ENCODE results near the gene GAPVD1.

DNA sequence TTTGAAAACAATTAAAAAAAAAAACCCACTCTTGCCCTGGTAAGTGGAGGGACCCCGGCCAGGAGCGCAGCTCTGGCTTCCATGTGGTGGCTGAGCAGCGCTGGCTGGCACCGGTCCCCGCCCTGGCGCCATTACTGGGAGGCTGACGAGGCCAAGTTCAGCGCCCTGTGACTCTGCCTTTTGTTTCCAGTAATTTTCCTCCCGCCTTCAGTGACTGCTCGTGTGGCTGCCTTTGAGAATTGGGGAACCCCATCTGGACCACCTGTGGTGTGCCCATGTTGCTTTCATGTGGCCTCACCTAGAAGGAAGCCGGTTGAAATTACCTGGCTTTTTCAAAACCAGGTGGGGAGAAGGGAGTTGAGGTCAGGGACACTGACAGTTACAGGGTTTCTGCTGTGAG is 136.1 kb downstream of the GAPVD1 start:
- TF ChIP-seq, protein P1, sequence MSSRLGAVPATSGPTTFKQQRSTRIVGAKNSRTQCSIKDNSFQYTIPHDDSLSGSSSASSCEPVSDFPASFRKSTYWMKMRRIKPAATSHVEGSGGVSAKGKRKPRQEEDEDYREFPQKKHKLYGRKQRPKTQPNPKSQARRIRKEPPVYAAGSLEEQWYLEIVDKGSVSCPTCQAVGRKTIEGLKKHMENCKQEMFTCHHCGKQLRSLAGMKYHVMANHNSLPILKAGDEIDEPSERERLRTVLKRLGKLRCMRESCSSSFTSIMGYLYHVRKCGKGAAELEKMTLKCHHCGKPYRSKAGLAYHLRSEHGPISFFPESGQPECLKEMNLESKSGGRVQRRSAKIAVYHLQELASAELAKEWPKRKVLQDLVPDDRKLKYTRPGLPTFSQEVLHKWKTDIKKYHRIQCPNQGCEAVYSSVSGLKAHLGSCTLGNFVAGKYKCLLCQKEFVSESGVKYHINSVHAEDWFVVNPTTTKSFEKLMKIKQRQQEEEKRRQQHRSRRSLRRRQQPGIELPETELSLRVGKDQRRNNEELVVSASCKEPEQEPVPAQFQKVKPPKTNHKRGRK (CRISPR knock-in tag; IDR thresholded peaks at IDR 0.05; ENCODE audit: borderline replicate concordance): no peak
- TF ChIP-seq, protein P2, sequence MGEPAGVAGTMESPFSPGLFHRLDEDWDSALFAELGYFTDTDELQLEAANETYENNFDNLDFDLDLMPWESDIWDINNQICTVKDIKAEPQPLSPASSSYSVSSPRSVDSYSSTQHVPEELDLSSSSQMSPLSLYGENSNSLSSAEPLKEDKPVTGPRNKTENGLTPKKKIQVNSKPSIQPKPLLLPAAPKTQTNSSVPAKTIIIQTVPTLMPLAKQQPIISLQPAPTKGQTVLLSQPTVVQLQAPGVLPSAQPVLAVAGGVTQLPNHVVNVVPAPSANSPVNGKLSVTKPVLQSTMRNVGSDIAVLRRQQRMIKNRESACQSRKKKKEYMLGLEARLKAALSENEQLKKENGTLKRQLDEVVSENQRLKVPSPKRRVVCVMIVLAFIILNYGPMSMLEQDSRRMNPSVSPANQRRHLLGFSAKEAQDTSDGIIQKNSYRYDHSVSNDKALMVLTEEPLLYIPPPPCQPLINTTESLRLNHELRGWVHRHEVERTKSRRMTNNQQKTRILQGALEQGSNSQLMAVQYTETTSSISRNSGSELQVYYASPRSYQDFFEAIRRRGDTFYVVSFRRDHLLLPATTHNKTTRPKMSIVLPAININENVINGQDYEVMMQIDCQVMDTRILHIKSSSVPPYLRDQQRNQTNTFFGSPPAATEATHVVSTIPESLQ (CRISPR knock-in tag; IDR thresholded peaks at IDR 0.05): no peak
- TF ChIP-seq, protein P3, sequence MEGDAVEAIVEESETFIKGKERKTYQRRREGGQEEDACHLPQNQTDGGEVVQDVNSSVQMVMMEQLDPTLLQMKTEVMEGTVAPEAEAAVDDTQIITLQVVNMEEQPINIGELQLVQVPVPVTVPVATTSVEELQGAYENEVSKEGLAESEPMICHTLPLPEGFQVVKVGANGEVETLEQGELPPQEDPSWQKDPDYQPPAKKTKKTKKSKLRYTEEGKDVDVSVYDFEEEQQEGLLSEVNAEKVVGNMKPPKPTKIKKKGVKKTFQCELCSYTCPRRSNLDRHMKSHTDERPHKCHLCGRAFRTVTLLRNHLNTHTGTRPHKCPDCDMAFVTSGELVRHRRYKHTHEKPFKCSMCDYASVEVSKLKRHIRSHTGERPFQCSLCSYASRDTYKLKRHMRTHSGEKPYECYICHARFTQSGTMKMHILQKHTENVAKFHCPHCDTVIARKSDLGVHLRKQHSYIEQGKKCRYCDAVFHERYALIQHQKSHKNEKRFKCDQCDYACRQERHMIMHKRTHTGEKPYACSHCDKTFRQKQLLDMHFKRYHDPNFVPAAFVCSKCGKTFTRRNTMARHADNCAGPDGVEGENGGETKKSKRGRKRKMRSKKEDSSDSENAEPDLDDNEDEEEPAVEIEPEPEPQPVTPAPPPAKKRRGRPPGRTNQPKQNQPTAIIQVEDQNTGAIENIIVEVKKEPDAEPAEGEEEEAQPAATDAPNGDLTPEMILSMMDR (IDR thresholded peaks at IDR 0.05): no peak
- TF ChIP-seq, protein P4, sequence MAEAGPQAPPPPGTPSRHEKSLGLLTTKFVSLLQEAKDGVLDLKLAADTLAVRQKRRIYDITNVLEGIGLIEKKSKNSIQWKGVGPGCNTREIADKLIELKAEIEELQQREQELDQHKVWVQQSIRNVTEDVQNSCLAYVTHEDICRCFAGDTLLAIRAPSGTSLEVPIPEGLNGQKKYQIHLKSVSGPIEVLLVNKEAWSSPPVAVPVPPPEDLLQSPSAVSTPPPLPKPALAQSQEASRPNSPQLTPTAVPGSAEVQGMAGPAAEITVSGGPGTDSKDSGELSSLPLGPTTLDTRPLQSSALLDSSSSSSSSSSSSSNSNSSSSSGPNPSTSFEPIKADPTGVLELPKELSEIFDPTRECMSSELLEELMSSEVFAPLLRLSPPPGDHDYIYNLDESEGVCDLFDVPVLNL (CRISPR knock-in tag; IDR thresholded peaks at IDR 0.05; ENCODE audit: borderline replicate concordance, low read depth): no peak
